HepG2 (cell line): ENCODE results near the gene SNX19. TPM values are rescaled to one million over a fixed set of nuclear protein-coding genes. Genes with fewer than 3 reads are reported as not detected.

Experiments
- ATAC-seq: fragments of 200-7000 bp; cut with Tn5 transposase; 3 replicates; pipeline ENCODE4 v1.9.1; 2020; ENCODE audit warnings: mild to moderate bottlenecking, moderate library complexity
- BruUV-seq: library from RNA; stranded (reverse); fragments of 400-500 nt; replicated peaks from 2 replicates; lab custom pipeline; 2021; lab: Mats Ljungman, UMichigan
- CTCF ChIA-PET: fragments of 300-600 bp; formaldehyde crosslinking; extraction: SDS; loops from one replicate; lab custom pipeline; 2021; ENCODE audit warnings: low total read pairs, inconsistent platforms, low intra/inter-chr PET ratio; lab: Yijun Ruan, JAX
- POLR2A ChIA-PET: fragments of 350-600 bp; sonication (Branson Sonifier 250); formaldehyde crosslinking; loops from one replicate; lab custom pipeline; 2020; ENCODE audit warnings: antibody characterized with exemption, inconsistent platforms; lab: Yijun Ruan, JAX
- DNase-seq: peaks from one replicate; pipeline ENCODE4 v3.0.0-alpha.2; 2015; ENCODE audit warnings: low spot score
- FAIRE-seq: peaks from 3 replicates; lab custom pipeline; 2011; peaks lifted over from hg19 to GRCh38; lab: Jason Lieb, UNC
- H2AFZ ChIP-seq: one replicate; pipeline ENCODE4 v1.6.1; 2011; ENCODE audit warnings: low read length, inconsistent platforms
- H3K27ac ChIP-seq: fragments of 300-600 bp; 3 replicates; pipeline ENCODE4 v1.8.0; 2011; ENCODE audit warnings: mixed run types, mild to moderate bottlenecking, mixed read lengths, low read length, inconsistent platforms; ENCODE audit not compliant: insufficient read depth; ENCODE audit errors: extremely low read length
- H3K27me3 ChIP-seq, 2 experiments: fragments of 200-600 bp in 1 of 2; 2 replicates in 1 of 2; 3 replicates in 1 of 2; pipeline versions ENCODE4 v1.6.0 to v1.8.0; 2011; ENCODE audit warnings: low read length in 2 of 2, mild to moderate bottlenecking in 2 of 2, moderate library complexity in 2 of 2, inconsistent platforms in 1 of 2; ENCODE audit not compliant: insufficient read depth in 2 of 2, control insufficient read depth in 1 of 2
- H3K36me3 ChIP-seq, 2 experiments: fragments of 200-600 bp in 1 of 2; replicated peaks in 1 of 2; 2 replicates in 1 of 2; 3 replicates in 1 of 2; pipeline versions ENCODE4 v1.5.1 to v1.8.0; 2011; ENCODE audit warnings: low read length in 2 of 2, inconsistent platforms in 1 of 2; ENCODE audit not compliant: insufficient read depth in 2 of 2, control insufficient read depth in 1 of 2
- H3K4me1 ChIP-seq: 2 replicates; pipeline ENCODE4 v1.5.1; 2012; ENCODE audit warnings: low read length, inconsistent platforms; ENCODE audit not compliant: insufficient read depth
- H3K4me2 ChIP-seq: 2 replicates; pipeline ENCODE4 v1.6.0; 2011; ENCODE audit warnings: low read depth, low read length, inconsistent platforms
- H3K4me3 ChIP-seq, 3 experiments: fragments of 200-600 bp in 1 of 3; sonication (generic), shearing (Covaris generic) in 1 of 3; replicated peaks in 1 of 3; 2 replicates each; pipeline ENCODE4 v1.5.1; 2011 to 2016; ENCODE audit warnings: low read length in 3 of 3, inconsistent platforms in 2 of 3, low read depth in 2 of 3, mild to moderate bottlenecking in 2 of 3, control low read depth in 1 of 3, mixed read lengths in 1 of 3; ENCODE audit not compliant: insufficient read depth in 1 of 3
- H3K79me2 ChIP-seq: one replicate; pipeline ENCODE4 v1.6.1; 2011; ENCODE audit warnings: low read length, inconsistent platforms; ENCODE audit not compliant: insufficient read depth
- H3K9ac ChIP-seq: 2 replicates; pipeline ENCODE4 v1.6.0; 2011; ENCODE audit warnings: mild to moderate bottlenecking, low read depth, low read length, inconsistent platforms; ENCODE audit not compliant: insufficient read depth
- H3K9me3 ChIP-seq: 2 replicates; pipeline ENCODE4 v1.5.1; 2012; ENCODE audit warnings: mild to moderate bottlenecking, low read length
- H4K20me1 ChIP-seq: 2 replicates; pipeline ENCODE4 v1.6.0; 2011; ENCODE audit warnings: inconsistent platforms, mild to moderate bottlenecking, low read length, moderate library complexity; ENCODE audit not compliant: insufficient read depth
- SNAPC2 ChIP-seq: sonication (generic); formaldehyde crosslinking; IDR thresholded peaks from 2 replicates; pipeline ENCODE4 v1.8.1; 2022; ENCODE audit warnings: mild to moderate bottlenecking, missing genetic modification reagents
- TEAD2 ChIP-seq: sonication (generic); formaldehyde crosslinking; IDR thresholded peaks from 2 replicates; pipeline ENCODE4 v1.9.0; 2021; ENCODE audit warnings: missing genetic modification reagents
- ZNF687 ChIP-seq: sonication (generic); formaldehyde crosslinking; IDR thresholded peaks from 2 replicates; pipeline ENCODE4 v1.5.1; 2020; ENCODE audit warnings: mild to moderate bottlenecking, missing genetic modification reagents, moderate library complexity
- WGBS: methylation state at CpG from one replicate; pipeline ENCODE4 v1.1.6; 2017; ENCODE audit warnings: low lambda C conversion rate; 5-methylcytosine and 5-hydroxymethylcytosine counted together
- in situ Hi-C: cut with HindIII; loops from 2 replicates; pipeline ENCODE4 v1.10.0; 2017; ENCODE audit warnings: low pct_unique_long_range_greater_than_20kb; ENCODE audit not compliant: extremely low pct_ligation_motif_present
- intact Hi-C: fragments of 100-400 bp; cut with micrococcal nuclease; formaldehyde crosslinking; loops from one replicate; pipeline ENCODE4 v1.10.0; 2022; ENCODE audit not compliant: unreplicated experiment
- polyA plus RNA-seq, 8 experiments: library from polyadenylated mRNA; depleted of rRNA in 3 of 8; stranded (reverse) in 7 of 8; unstranded in 1 of 8; fragments of >200 nt; fragmentation: Illumina TruSeq in 4 of 8; extraction: Trizol in 4 of 8; gene quantifications; 2 replicates each; pipeline versions ENCODE4 v1.2.1 to v1.2.3, GENCODE V29; 2011 to 2016; ENCODE audit warnings: low read depth in 4 of 8, missing spikeins in 1 of 8, mixed read lengths in 1 of 8; ENCODE audit not compliant: insufficient read depth in 1 of 8
- total RNA-seq, 5 experiments: library from RNA; depleted of rRNA; stranded (reverse); fragments of >200 nt; fragmentation: Illumina TruSeq; extraction: Trizol; gene quantifications; 2 replicates each; pipeline ENCODE4 v1.2.3, GENCODE V29; 2016; ENCODE audit warnings: low read depth in 1 of 5

SNX19 gene
- total and polyA plus RNA-seq, 2 of the 13 experiments (the other 11 are each of a cell fraction or from before 2014, with no cell fraction given), result 0.13 to 0.27 TPM

GRCh38 chr11:130915603-130916237 is 559 bp downstream of the SNX19 start:
- BruUV-seq, result no TSS peak
- DNase-seq (no peak), ATAC-seq (no peak), FAIRE-seq (no peak)
- POLR2A ChIA-PET, result no interaction called here
- Histone ChIP-seq H4K20me1 (no peaks in the 10 kb centered on the region), H3K9me3 (no peaks in the 10 kb centered on the region), H3K4me2 (no peak overlapping the region), H3K4me3 (no peak overlapping the region), H3K79me2 (no peaks in the 10 kb centered on the region), H3K9ac (no peak overlapping the region), H3K27ac (no peak overlapping the region), H3K36me3 (no peaks in the 10 kb centered on the region), H3K4me1 (no peaks in the 10 kb centered on the region), H3K27me3 (0 out of 5 replicates have a peak, but pooled peaks cover 0 to 8% of the 10 kb centered on the region in 2 experiments), H2AFZ (no peak overlapping the region)
- in situ Hi-C loops, result no loop called here
- intact Hi-C loops, result no loop called here
- WGBS, result 75% methylated on average over 10 of the region's 21 CpGs
- TF ChIP-seq TEAD2 (CRISPR knock-in tag), result no peak
- TF ChIP-seq SNAPC2 (CRISPR knock-in tag), result no peak
- TF ChIP-seq ZNF687 (CRISPR knock-in tag), result 0 out of 2 replicates have a peak, but pooled peaks have one; percentile 3
- CTCF ChIA-PET, result no interaction called here
